ENCODE measurements around the gene THADA.

DNA sequence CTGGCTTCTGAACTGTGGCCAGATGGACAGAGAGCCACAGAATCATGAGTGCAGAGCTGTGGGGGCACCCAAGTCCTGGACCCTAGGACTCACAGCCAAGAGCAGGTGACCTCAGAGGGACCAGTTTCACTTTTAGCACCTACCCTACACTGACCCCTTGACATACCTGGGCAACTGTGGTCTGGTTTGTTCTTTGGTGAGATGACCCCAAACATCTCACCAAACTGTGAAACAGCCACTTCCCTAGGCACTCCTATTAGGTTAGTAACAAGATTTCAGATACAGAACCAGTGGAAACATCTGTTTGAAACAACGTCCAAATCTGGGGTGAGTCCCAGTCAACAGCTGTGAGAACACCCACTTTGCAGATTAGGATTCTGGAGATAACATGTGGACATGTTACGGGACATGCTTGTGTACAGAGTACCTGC, 367.5 kb downstream of the THADA start:
- TF ChIP-seq, protein P1, sequence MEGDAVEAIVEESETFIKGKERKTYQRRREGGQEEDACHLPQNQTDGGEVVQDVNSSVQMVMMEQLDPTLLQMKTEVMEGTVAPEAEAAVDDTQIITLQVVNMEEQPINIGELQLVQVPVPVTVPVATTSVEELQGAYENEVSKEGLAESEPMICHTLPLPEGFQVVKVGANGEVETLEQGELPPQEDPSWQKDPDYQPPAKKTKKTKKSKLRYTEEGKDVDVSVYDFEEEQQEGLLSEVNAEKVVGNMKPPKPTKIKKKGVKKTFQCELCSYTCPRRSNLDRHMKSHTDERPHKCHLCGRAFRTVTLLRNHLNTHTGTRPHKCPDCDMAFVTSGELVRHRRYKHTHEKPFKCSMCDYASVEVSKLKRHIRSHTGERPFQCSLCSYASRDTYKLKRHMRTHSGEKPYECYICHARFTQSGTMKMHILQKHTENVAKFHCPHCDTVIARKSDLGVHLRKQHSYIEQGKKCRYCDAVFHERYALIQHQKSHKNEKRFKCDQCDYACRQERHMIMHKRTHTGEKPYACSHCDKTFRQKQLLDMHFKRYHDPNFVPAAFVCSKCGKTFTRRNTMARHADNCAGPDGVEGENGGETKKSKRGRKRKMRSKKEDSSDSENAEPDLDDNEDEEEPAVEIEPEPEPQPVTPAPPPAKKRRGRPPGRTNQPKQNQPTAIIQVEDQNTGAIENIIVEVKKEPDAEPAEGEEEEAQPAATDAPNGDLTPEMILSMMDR (IDR thresholded peaks at IDR 0.05; ENCODE audit: insufficient read depth, low read length): no peak
- TF ChIP-seq, protein P2, sequence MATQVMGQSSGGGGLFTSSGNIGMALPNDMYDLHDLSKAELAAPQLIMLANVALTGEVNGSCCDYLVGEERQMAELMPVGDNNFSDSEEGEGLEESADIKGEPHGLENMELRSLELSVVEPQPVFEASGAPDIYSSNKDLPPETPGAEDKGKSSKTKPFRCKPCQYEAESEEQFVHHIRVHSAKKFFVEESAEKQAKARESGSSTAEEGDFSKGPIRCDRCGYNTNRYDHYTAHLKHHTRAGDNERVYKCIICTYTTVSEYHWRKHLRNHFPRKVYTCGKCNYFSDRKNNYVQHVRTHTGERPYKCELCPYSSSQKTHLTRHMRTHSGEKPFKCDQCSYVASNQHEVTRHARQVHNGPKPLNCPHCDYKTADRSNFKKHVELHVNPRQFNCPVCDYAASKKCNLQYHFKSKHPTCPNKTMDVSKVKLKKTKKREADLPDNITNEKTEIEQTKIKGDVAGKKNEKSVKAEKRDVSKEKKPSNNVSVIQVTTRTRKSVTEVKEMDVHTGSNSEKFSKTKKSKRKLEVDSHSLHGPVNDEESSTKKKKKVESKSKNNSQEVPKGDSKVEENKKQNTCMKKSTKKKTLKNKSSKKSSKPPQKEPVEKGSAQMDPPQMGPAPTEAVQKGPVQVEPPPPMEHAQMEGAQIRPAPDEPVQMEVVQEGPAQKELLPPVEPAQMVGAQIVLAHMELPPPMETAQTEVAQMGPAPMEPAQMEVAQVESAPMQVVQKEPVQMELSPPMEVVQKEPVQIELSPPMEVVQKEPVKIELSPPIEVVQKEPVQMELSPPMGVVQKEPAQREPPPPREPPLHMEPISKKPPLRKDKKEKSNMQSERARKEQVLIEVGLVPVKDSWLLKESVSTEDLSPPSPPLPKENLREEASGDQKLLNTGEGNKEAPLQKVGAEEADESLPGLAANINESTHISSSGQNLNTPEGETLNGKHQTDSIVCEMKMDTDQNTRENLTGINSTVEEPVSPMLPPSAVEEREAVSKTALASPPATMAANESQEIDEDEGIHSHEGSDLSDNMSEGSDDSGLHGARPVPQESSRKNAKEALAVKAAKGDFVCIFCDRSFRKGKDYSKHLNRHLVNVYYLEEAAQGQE (IDR thresholded peaks at IDR 0.05; ENCODE audit: insufficient replicate concordance, low read depth): no peak

Data from HL-60 (cell line).